ENCODE data around the gene CTSZ. TPM values are rescaled to one million over a fixed set of nuclear protein-coding genes. Genes with fewer than 3 reads are reported as not detected.
A peak's percentile ranks its signal among the peaks of the same experiment; 100 is the strongest.

Gene CTSZ
- polyA plus RNA-seq, 2 of the 4 experiments (the other 2 are of a cell fraction): 115 to 156 TPM

DNA sequence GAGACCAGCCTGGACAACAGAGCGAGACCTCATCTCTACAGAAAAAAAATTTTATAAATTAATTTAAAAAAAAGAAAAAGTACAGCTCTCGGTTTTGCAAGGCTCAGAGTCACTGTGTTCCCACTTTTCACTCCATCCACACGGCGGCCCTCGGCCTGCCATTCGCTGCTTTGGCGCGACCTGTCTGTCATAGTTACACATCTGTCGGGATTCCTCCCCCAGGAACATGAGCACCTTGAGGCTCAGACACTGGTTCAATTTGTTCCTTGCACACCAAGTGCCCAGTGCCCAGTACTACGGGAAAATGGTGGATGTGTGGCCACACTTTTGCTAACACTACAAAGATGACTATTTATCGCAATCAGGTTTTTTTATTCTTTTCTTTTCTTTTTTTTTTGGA lies 8.4 kb downstream of the CTSZ start:
- H3K4me1 ChIP-seq: peaks cover 18% of the 10 kb centered on the region
- 95% methylated on average over 11 of the region's 11 CpGs for WGBS (ENCODE audit: missing lambda C conversion rate)
- POLR2A ChIA-PET: no interaction called here
- no peak for TF ChIP-seq EP300 (IDR thresholded peaks at IDR 0.05)
- no peak for TF ChIP-seq BHLHE40 (IDR thresholded peaks at IDR 0.05; ENCODE audit: low read depth, low read length)
- no peak for TF ChIP-seq FOSB (CRISPR knock-in tag; IDR thresholded peaks at IDR 0.05)
- TF ChIP-seq, protein P1, sequence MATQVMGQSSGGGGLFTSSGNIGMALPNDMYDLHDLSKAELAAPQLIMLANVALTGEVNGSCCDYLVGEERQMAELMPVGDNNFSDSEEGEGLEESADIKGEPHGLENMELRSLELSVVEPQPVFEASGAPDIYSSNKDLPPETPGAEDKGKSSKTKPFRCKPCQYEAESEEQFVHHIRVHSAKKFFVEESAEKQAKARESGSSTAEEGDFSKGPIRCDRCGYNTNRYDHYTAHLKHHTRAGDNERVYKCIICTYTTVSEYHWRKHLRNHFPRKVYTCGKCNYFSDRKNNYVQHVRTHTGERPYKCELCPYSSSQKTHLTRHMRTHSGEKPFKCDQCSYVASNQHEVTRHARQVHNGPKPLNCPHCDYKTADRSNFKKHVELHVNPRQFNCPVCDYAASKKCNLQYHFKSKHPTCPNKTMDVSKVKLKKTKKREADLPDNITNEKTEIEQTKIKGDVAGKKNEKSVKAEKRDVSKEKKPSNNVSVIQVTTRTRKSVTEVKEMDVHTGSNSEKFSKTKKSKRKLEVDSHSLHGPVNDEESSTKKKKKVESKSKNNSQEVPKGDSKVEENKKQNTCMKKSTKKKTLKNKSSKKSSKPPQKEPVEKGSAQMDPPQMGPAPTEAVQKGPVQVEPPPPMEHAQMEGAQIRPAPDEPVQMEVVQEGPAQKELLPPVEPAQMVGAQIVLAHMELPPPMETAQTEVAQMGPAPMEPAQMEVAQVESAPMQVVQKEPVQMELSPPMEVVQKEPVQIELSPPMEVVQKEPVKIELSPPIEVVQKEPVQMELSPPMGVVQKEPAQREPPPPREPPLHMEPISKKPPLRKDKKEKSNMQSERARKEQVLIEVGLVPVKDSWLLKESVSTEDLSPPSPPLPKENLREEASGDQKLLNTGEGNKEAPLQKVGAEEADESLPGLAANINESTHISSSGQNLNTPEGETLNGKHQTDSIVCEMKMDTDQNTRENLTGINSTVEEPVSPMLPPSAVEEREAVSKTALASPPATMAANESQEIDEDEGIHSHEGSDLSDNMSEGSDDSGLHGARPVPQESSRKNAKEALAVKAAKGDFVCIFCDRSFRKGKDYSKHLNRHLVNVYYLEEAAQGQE (IDR thresholded peaks at IDR 0.05): no peak
- CTCF ChIA-PET: interaction anchor here (1.2 kb wide), 1 partner anchor 9 kb away, joined by 3 read pairs; no protein-coding TSS in a partner anchor
- H3K27ac ChIP-seq: no peak overlapping the region
- FAIRE-seq (no peak), DNase-seq (ENCODE audit: low read depth in 1 of 2, low spot score in 1 of 2) (no peak), ATAC-seq (0 out of 6 replicates have a peak, but pooled peaks of 1 of the 2 experiments have one; percentile 11)
- no peak overlapping the region for H3K4me2 ChIP-seq
- no peak overlapping the region for H3K4me3 ChIP-seq
- no peaks in the 10 kb centered on the region for H3K9me3 ChIP-seq

DNA sequence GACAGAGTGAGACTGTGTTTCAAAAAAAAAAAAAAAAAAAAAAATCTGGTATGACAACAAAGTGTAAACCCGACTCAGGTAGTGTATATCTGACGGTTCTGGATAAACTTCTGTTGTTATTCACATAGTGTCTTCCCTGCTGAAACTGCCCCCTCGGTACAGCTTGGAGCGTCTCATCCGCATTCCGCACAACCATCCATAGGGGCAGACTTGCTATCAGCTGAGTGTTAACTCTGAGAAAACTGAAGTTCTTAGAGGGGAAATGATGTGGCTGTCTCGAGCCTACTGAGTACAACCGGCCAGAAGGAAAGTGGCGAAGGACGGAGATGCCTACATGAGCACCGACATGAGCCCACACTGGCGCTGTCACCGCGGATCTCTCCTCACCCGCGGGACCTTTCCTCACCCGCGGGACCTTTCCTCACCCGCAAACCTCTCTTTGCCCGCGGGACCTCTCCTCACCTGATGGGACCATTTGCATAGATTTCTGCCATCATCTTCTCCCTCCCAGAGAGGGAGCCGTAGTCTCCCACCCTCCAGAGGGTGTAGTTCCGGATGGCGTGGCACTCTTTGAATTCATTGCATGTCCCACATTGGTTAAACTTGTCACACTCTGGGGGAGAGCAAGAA lies 9.8 kb downstream of the CTSZ start:
- WGBS (ENCODE audit: missing lambda C conversion rate): 95% methylated on average over 24 of the region's 24 CpGs
- H3K4me1 ChIP-seq: peaks cover 20% of the 10 kb centered on the region
- TF ChIP-seq RAD21 (conservative IDR thresholded peaks at IDR 0.05 in 1 of 2, IDR thresholded peaks at IDR 0.05 in 1 of 2): no peak
- no peak for TF ChIP-seq ESRRA (IDR thresholded peaks at IDR 0.05; ENCODE audit: borderline replicate concordance, low read length)
- no peak for TF ChIP-seq NFE2L2 (conservative IDR thresholded peaks at IDR 0.05; ENCODE audit: low read length)
- no peak for TF ChIP-seq MAFK (IDR thresholded peaks at IDR 0.05; ENCODE audit: partially characterized antibody)
- TF ChIP-seq BHLHE40 (IDR thresholded peaks at IDR 0.05; ENCODE audit: low read depth, low read length): no peak
- TF ChIP-seq FOXS1 (CRISPR knock-in tag; IDR thresholded peaks at IDR 0.05): no peak
- DNase-seq (ENCODE audit: low read depth in 1 of 2, low spot score in 1 of 2): no peak
- ChIA-PET POLR2A (interaction anchor here (1.1 kb wide), 1 partner anchor 35 kb away, joined by 3 read pairs; the partner anchor contains the start of gene ATP5F1E), CTCF (interaction anchor here (0.6 to 0.9 kb wide), 2 partner anchors 15 to 54 kb away, joined by 3 read pairs; no protein-coding TSS in a partner anchor)
- no peak for FAIRE-seq
- ATAC-seq: no peak; a peak in 1 of 6 replicates
- H3K4me2 ChIP-seq: no peak overlapping the region
- no peak overlapping the region for H3K27ac ChIP-seq
- no peak overlapping the region for H3K4me3 ChIP-seq
- no peaks in the 10 kb centered on the region for H3K9me3 ChIP-seq

DNA sequence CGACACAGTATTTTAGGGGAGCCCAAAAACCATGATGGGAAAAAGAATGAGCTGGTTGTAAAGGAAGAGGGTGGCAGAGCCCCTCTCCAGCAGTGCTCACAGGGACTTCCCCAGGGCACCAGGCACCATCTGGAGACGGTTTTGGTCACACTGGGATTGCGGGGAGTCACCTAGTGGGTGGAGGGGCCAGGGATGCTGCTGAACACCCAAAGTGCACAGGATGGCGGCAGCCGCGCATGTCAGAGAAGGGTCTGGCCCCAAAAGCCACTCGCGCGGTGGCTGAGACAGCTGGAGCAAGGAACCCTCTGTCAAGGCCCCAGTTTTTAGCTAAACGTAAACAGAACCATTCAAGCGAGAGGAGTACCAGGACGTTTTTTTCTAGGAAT lies 10.8 kb downstream of the CTSZ start:
- Histone ChIP-seq H3K4me1 (peaks cover 20% of the 10 kb centered on the region), H3K4me3 (no peak overlapping the region), H3K4me2 (peak overlapping the region; percentile 36), H3K9me3 (no peaks in the 10 kb centered on the region), H3K27ac (peak overlapping the region in 1 of 2 experiments; percentile 66; a peak in 2 of 6 replicates)
- ChIA-PET CTCF (interaction anchor here (1.2 kb wide), 1 partner anchor 126 kb away, joined by 3 read pairs; no protein-coding TSS in a partner anchor), POLR2A (no interaction called here)
- ATAC-seq: no peak
- 92% methylated on average over 12 of the region's 12 CpGs for WGBS (ENCODE audit: missing lambda C conversion rate)
- TF ChIP-seq ZC3H11A (IDR thresholded peaks at IDR 0.05) (no peak), RFX5 (IDR thresholded peaks at IDR 0.05) (no peak), POLR2AphosphoS2 (conservative IDR thresholded peaks at IDR 0.05; ENCODE audit: low read length) (no peak), RNF2 (IDR thresholded peaks at IDR 0.05; ENCODE audit: borderline replicate concordance, low read depth) (no peak), JUN (IDR thresholded peaks at IDR 0.05) (0 out of 5 replicates have a peak, but pooled peaks of 1 of the 2 experiments have one; percentile 13), HEYL (CRISPR knock-in tag; IDR thresholded peaks at IDR 0.05) (no peak)
- no peak for FAIRE-seq
- DNase-seq (ENCODE audit: low read depth in 1 of 2, low spot score in 1 of 2): no peak
